Body of pancreas (tissue), 4 donors: ENCODE measurements around the gene CTAGE4.
"Not testable (repeated sequence)": the region's sequence is repeated elsewhere in the genome, so short reads cannot be mapped to it uniquely, and the experiment has no call there.

Experiments
- CTCF ChIP-seq, 7 experiments: fragments of 450-650 bp in 4 of 7; fragments of 200-600 bp in 3 of 7; sonication (generic) in 3 of 7; IDR thresholded peaks; one replicate each; pipeline ENCODE4 v1.5.1; 2016 to 2019; ENCODE audit warnings: antibody characterized with exemption in 7 of 7
- POLR2A ChIP-seq, 3 donors: fragments of 450-650 bp; IDR thresholded peaks; one replicate each; pipeline ENCODE4 v1.6.1; 2016; ENCODE audit warnings: antibody characterized with exemption in 3 of 3, mild to moderate bottlenecking in 2 of 3

DNA sequence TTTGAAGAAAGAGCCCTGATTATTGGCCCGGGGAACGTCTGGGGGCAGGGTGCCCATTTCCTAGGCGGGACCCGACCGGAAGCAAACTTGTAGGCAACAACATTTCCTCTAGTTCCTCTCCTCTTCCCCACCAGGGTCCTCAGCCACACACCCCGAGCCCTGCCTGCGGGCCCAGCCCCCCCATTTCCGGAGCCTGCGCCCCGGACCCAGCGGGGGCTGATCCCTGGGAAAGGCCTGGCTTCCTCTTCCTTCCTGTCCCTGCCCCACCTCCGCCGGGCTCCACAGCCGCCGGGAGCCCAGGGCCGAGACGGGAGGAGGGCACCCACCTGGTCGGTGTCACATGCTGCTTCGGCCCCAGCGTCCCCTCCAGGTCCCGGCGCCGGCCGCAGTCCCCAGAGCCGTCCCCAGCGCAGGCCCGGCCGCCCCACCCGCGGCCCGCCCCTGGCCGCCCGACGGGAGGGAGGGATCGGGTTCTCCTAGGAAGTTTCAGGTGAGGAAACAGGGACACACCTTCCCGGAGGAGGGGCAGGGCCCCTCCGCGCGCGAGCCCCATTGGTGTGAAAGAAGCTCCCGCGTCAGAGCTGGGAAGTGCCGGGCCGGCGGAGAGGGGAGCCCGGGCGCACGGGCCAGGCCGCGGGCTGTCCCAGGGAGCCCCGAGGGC is 12.1 kb downstream of the CTAGE4 start, which contains the start of gene ARHGEF35:
- not testable (repeated sequence) for TF ChIP-seq CTCF, POLR2A (IDR thresholded peaks at IDR 0.05)
